GM19463 (cell line): ENCODE measurements around the gene CPLX4.
"Not testable (repeated sequence)": the region's sequence is repeated elsewhere in the genome, so short reads cannot be mapped to it uniquely, and the experiment has no call there.

ENCODE experiments used
- ATAC-seq: cut with Tn5 transposase; IDR thresholded peaks from one replicate; pipeline ENCODE4 v1.9.1; 2021; ENCODE audit warnings: mild to moderate bottlenecking, moderate library complexity; ENCODE audit not compliant: unreplicated experiment

CPLX4 gene

GRCh38 chr18:59271606-59272220 lies 46.7 kb downstream of the CPLX4 start:
- no peak for ATAC-seq

DNA sequence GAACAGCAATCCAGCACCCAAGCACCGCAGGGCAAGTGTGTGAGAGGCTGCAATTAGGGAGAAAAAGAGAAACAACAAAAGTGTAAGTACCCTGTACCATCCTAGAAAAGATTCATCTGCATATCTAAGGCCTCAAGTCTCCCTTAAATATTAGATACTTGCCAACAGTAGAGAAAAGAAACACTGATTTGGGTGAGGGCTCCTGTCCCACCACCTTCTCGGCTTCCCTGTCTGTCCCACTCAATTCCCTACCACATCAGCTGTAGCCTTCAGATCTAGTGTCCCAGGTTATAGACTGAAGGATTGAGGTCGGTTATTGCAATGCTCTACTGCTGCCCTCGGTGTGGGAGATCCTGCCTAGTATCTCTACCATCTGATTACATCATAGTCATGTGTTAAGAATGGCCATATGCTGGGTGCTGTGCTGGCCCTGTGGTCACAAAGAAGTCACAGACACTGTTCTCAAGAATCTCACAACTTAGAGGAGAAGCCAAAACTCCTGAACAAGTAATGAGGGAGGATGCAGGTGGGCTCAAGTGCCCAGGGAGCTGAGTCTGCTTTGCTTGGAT lies 47.7 kb downstream of the CPLX4 start:
- ATAC-seq, result no peak

DNA sequence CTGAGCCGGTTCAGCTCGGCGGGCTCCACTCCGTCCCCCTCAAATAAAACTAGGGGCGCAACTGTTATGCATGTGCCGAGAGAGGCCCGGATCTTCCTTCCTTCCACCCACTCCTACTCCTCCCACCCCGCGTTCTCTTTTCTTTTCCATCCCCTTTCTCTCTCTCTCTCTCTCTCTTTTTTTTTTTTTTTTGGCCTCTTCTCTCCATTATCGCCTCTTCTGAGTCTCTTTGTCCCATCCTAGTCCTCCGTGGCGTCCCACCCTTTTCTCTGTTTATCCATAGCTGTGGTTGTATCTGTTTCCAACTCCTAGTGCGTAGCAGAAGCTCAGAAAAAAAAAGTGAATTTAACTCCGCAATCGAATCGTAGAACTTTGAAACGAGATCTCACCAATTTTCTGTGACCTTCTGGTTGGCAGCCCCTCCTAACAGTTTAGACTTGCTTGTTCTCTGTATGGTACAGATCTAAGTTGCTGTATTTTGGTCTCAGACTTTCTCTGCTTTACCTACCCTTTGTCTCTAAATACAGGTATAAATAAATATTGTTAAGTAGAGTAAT lies 48.8 kb downstream of the CPLX4 start:
- no peak for ATAC-seq

DNA sequence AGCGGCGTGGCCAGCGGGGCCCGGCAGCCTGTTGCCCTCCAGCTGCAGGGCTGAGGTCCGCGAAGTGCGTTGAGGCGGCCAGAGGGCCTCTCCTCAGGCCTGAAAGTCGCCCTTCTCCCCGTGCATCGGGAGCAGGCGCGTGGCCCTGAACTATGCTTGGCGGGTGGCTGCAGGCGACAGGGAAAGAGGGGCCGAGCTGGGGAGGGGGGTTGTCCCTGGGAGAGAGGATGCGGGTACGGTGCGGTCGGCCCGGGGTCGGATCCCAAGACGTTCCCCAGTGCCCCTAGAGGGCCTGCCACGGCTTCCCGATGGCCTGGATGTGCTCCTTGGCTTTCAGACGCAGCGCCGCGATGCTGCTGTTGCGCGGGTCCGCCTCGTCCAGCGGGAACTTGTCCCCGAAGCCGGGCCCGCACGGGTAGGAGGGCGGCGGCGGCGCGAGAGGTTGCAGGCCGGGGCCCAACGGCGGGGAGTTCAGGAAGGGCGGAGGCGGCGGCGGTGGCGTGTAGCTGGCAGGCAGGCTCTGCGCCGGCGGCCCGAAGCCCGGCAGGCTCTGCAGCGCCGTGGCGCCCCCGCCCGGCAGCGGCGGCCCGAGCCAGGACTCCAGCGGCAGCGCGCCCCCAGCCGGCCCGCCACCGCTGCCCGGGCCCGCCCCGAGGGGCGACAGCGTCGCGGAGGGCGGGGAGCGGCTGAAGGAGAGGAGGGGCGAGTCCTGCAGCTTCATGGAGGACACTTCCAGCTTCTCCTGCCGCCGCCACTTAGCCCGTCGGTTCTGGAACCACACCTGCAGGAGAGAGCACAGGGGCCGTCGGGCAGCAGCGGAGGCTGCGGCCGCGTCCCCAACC lies 49.5 kb downstream of the CPLX4 start:
- peak; percentile 42 for ATAC-seq

DNA sequence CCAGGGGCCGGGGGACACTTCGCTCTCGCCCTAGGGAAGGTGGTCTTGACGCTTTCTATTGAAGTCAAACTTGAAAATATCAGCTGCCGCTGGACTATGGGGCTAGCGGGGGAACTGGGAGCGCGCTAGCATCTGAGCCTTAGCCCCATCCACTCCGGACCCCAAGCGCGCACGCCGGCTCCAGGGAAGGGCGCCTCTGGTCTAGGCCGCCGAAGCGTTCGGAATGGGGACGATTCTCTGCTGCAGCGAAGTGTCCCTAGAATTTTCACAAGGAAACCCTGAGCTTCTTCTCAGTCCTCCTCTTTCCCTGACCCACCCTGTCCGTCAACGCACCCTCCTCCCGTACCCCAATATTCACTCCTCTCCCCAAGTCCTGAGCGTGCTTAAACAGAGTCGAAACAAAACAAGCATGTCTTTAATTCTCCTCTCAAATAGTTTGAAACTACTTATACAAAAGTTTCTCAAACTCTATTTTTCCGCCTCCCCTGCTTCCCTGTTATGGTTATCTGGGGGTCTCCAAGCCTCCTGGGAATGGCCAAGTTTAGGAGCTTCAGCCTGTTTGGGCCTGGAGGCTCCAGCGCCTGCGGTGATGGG lies 50.2 kb downstream of the CPLX4 start:
- ATAC-seq, result no peak

GRCh38 chr18:59267503-59268126 lies 50.8 kb downstream of the CPLX4 start:
- ATAC-seq, result no peak

DNA sequence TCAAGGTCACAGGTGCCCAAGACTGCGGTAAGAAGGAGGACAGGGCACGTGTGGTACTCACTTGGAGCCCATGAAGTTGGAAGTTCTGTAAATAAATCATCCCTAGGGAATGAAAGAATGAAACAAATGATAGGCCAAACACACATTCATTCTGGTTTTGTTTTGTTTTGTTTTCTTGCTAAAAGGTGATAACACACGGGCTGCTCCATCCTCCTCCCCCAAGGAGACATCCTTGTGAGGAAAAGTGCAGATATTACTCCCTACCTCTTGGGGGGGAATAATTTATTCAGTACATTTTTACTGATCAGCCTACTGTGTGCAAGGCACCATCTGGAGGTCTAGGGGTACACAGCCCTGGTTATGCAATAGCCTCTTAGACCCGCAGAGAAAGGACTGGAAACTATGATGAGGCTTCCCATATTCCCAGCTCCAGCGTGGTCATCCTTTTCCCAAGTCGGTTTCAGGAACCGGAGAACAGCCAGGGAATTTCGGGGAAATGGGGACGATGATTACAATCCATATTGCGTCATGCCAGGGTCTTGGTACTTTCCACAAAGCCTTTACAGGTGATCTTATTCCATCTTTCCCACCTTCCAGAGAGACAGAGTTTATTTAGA lies 51.5 kb downstream of the CPLX4 start:
- no peak for ATAC-seq

- no peak for ATAC-seq
Measured at GRCh38 chr18:59266459-59266858, 52.0 kb downstream of the CPLX4 start.

- ATAC-seq, result no peak
Measured at GRCh38 chr18:59265974-59266369, 52.5 kb downstream of the CPLX4 start.

DNA sequence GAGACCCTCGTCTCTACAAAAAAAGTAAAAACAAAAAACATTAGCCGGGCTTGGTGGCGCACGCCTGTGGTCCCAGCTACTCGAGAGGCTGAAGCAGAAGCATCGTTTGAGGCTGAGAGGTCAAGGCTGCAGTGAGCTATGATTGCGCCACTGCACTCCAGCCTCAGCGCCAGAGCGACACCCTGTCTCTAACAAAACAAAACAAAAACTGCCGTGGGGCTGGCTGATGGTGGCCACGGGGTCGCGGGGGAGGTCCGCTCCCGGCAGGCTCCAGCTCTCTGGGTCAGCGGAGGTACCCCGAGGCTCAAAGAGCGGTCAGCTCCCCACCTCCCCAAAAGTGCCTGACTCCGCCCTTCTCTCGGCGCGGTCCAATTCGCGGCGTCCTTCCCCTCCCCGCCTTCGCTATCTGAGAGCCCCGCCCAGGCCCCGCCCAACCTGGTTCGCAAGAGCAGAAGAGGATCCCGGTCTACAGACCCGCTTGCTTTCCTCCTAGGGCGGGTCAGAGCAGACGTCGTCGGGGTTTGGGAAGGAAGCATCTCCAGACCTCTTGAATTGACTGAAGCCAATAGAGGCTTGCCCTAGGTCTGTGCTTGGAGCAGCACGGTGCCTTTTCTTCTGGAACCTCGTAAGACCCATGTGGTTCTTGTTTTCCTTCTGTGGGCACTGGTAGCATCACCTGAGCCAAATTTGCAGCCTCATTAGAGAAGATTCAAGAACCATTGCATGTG lies 53.0 kb downstream of the CPLX4 start:
- ATAC-seq, result peak; percentile 58

DNA sequence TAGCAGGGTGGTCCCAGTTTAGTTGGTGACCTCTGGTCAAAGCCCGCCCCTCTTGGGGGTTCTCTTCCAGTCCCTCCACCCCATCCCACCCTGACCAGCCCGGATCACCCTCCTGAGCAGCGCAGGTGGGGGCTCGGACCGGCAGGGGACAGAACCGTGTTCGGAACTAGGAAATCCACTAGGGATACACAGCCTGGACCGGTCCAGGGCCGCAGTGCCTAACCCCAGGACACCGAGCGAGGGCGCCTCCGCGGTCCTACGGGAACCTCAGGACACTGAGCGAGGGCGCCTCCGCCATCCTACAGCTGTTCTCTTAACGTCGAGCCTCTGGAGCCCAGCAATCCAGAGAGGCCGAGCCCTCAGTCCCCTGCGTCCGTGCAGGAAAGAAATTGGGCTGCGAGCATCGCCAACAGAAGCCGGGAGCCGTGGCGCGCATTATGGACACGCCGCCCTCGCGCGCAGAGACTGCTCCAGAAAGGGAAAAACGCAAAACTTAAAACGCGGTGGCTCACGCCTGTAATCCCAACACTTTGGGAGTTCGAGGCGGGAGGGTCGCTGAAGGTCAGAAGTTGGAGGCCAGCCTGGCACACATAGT lies 53.7 kb downstream of the CPLX4 start:
- no peak for ATAC-seq

GRCh38 chr18:59264121-59264571 lies 54.3 kb downstream of the CPLX4 start:
- ATAC-seq, result no peak

- no peak for ATAC-seq
Measured at GRCh38 chr18:59263661-59264060, 54.8 kb downstream of the CPLX4 start.

DNA sequence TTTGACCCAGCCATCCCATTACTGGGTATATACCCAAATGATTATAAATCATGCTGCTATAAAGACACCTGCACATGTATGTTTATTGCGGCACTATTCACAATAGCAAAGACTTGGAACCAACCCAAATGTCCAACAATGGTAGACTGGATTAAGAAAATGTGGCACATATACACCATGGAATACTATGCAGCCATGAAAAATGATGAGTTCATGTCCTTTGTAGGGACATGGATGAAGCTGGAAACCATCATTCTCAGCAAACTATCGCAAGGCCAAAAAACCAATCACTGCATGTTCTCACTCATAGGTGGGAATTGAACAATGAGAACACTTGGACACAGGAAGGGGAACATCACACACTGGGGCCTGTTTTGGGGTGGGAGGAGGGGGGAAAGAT lies 56.2 kb downstream of the CPLX4 start:
- ATAC-seq, result not testable (repeated sequence)

DNA sequence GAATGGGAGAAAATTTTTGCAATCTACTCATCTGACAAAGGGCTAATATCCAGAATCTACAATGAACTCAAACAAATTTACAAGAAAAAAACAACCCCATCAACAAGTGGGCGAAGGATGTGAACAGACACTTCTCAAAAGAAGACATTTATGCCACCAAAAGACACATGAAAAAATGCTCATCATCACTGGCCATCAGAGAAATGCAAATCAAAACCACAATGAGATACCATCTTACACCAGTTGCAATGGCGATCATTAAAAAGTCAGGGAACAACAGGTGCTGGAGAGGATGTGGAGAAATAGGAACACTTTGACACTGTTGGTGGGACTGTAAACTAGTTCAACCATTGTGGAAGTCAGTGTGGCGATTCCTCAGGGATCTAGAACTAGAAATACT lies 56.6 kb downstream of the CPLX4 start:
- not testable (repeated sequence) for ATAC-seq

DNA sequence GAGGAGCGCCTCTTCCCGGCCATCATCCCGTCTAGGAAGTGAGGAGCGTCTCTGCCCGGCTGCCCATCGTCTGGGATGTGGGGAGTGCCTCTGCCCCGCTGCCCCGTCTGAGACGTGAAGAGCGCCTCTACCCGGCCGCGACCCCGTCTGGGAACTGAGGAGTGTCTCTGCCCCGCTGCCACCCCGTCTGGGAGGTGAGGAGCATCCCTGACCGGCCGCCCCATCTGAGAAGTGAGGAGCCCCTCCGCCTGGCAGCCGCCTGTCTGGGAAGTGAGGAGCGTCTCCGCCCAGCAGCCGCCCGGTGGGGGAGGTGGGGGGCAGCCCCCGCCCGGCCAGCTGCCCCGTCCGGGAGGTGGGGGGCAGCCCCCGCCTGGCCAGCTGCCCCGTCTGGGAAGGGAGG lies 63.0 kb downstream of the CPLX4 start:
- ATAC-seq, result not testable (repeated sequence)

DNA sequence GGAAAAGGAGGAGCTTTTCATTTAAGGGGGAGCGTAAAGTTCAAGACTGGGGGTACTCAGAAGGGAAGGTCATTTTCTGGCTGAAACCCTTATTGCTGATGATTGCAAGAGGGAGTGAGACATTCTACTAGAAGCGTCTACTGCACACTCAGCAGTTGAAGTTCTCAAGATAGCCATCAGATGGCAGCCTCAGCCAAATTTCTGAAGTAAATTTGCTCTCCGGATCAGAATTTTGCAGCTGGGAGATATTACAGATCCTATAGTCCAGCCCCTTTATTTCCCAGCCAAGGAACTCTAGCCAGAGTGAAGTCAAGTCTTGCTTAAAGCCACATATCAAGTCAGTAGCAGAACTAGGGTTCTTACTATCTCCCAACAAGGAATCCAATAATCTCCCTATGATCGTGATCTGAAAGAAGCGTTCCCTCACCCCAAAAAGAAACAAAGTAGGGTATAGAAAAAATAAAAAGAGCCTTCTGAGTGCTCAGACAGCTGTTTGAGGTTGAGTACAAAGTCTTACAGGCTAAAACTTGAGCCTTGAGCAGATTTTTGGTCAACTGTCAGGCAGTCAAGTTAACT lies 69.2 kb downstream of the CPLX4 start:
- ATAC-seq, result no peak

DNA sequence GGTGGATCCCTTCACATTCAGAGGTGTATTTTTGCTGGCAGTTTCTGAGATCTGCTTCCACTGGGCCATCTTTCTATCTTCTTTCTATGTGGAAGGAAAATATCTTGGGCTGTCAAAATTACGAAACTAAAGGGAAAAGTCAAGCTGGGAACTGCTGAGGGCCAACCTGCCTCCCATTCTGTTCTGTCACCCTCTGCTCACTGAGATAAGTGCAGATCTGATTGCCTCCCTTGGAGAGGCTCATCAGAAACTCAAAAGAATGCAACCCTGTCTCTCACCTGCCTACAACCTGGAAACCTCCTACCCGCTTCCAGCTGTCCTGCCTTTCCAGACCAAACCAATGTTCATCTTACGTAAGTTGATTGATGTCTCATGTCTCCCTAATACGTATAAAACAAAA lies 71.7 kb downstream of the CPLX4 start:
- ATAC-seq, result no peak
